ENCODE measurements around the gene EIF2A. TPM values are rescaled to one million over a fixed set of nuclear protein-coding genes. Genes with fewer than 3 reads are reported as not detected.
"Not testable (repeated sequence)": the region's sequence is repeated elsewhere in the genome, so short reads cannot be mapped to it uniquely, and the experiment has no call there.

Gene EIF2A
- total RNA-seq, 1 donor from 2014 or later = 146 TPM

GRCh38 chr3:150613034-150613433 lies 66.4 kb downstream of the EIF2A start:
- TF ChIP-seq, protein P1, sequence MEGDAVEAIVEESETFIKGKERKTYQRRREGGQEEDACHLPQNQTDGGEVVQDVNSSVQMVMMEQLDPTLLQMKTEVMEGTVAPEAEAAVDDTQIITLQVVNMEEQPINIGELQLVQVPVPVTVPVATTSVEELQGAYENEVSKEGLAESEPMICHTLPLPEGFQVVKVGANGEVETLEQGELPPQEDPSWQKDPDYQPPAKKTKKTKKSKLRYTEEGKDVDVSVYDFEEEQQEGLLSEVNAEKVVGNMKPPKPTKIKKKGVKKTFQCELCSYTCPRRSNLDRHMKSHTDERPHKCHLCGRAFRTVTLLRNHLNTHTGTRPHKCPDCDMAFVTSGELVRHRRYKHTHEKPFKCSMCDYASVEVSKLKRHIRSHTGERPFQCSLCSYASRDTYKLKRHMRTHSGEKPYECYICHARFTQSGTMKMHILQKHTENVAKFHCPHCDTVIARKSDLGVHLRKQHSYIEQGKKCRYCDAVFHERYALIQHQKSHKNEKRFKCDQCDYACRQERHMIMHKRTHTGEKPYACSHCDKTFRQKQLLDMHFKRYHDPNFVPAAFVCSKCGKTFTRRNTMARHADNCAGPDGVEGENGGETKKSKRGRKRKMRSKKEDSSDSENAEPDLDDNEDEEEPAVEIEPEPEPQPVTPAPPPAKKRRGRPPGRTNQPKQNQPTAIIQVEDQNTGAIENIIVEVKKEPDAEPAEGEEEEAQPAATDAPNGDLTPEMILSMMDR (IDR thresholded peaks at IDR 0.05) = no peak
- TF ChIP-seq POLR2A (IDR thresholded peaks at IDR 0.05) (no peak), POLR2AphosphoS5 (IDR thresholded peaks at IDR 0.05; ENCODE audit: insufficient read depth in 1 of 2, low read depth in 1 of 2) (no peak)
- peaks cover 27% of the 10 kb centered on the region for H3K4me1 ChIP-seq
- H3K36me3 ChIP-seq = peaks cover 0 to 7% of the 10 kb centered on the region in 2 donors
- H3K27ac ChIP-seq = no peak overlapping the region
- no peak overlapping the region for H3K4me3 ChIP-seq
- no peaks in the 10 kb centered on the region for H3K9me3 ChIP-seq
- intact Hi-C loops (cut with DNase I) = no loop called here
- no peaks in the 10 kb centered on the region for H3K27me3 ChIP-seq
- no peak for DNase-seq (ENCODE audit: extremely low spot score in 2 of 2)

- no peaks in the 10 kb centered on the region for H3K9me3 ChIP-seq
- H3K36me3 ChIP-seq = peaks cover 0 to 7% of the 10 kb centered on the region in 2 donors
- DNase-seq (ENCODE audit: extremely low spot score in 2 of 2) = no peak
- no peak for TF ChIP-seq POLR2A (IDR thresholded peaks at IDR 0.05)
- TF ChIP-seq, protein P1 (IDR thresholded peaks at IDR 0.05) = no peak
- TF ChIP-seq POLR2AphosphoS5 (IDR thresholded peaks at IDR 0.05; ENCODE audit: insufficient read depth in 1 of 2, low read depth in 1 of 2) = no peak
- H3K4me1 ChIP-seq = peaks cover 19% of the 10 kb centered on the region
- intact Hi-C loops (cut with DNase I) = no loop called here
- no peak overlapping the region for H3K4me3 ChIP-seq
- no peaks in the 10 kb centered on the region for H3K27me3 ChIP-seq
- no peak overlapping the region for H3K27ac ChIP-seq
These were observed 67.3 kb downstream of the EIF2A start for GRCh38 chr3:150613709-150614480.

GRCh38 chr3:150620002-150620689 lies 73.6 kb downstream of the EIF2A start:
- intact Hi-C loops (cut with DNase I) = no loop called here
- TF ChIP-seq, protein P1 (IDR thresholded peaks at IDR 0.05) = no peak
- no peak for TF ChIP-seq POLR2AphosphoS5 (IDR thresholded peaks at IDR 0.05; ENCODE audit: insufficient read depth in 1 of 2, low read depth in 1 of 2)
- TF ChIP-seq POLR2A (IDR thresholded peaks at IDR 0.05) = no peak

DNA sequence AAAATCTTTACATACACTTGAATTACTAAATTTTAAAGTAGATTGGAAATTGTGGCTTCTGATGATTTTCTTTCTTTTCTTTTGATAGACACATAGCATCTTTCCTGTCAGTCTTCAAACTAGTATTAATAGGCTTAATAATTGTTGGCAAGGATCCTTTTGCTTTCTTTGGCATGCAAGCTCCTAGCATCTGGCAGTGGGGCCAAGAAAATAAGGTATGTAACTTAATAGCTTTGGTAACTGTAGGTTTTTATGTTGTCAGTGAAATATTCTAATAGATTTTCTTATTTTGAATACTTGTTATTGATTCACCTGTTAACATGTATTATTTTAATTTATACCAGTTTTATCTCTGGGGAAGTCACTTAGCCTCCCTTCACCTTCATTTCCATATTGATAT lies 76.4 kb downstream of the EIF2A start:
- H3K4me1 ChIP-seq = peaks cover 15% of the 10 kb centered on the region
- H3K27ac ChIP-seq; intact Hi-C loops (cut with DNase I); H3K27me3 ChIP-seq; H3K4me3 ChIP-seq; DNase-seq (ENCODE audit: extremely low spot score in 2 of 2); H3K9me3 ChIP-seq: not testable (repeated sequence)
- H3K36me3 ChIP-seq = peaks cover 0 to 19% of the 10 kb centered on the region in 2 donors

More at GRCh38 chr3:150620002-150620689, 73.6 kb downstream of the EIF2A start:
- Histone ChIP-seq H3K9me3 (no peaks in the 10 kb centered on the region), H3K4me3 (no peak overlapping the region), H3K4me1 (peaks cover 15% of the 10 kb centered on the region), H3K36me3 (no peaks in the 10 kb centered on the region), H3K27ac (no peak overlapping the region), H3K27me3 (no peaks in the 10 kb centered on the region)
- DNase-seq (ENCODE audit: extremely low spot score in 2 of 2) = no peak

DNA sequence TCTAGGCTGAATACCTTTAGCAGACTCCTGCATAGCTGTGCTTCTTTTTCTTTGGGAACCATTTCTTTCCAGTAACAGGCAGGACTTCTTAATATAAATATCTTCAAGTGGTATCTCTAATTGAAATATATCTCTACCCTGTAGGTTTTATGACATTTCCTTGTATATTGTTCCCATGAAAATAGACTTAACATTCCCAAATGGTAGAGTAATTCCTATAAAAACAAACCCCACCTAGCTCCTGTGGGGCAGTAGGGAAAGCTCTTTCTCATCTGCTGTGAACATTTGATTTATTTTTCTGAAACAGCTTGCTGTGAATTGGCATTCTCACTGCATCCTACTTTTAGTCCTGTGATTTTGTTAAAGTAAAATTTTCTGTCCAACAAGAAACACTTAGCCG lies 77.4 kb downstream of the EIF2A start:
- no peaks in the 10 kb centered on the region for H3K9me3 ChIP-seq
- no peak overlapping the region for H3K27ac ChIP-seq
- no peaks in the 10 kb centered on the region for H3K27me3 ChIP-seq
- DNase-seq (ENCODE audit: extremely low spot score in 2 of 2) = no peak
- TF ChIP-seq POLR2A (IDR thresholded peaks at IDR 0.05) = no peak
- TF ChIP-seq POLR2AphosphoS5 (IDR thresholded peaks at IDR 0.05; ENCODE audit: insufficient read depth in 1 of 2, low read depth in 1 of 2) = no peak
- TF ChIP-seq, protein P1 (IDR thresholded peaks at IDR 0.05) = no peak
- H3K4me3 ChIP-seq = no peak overlapping the region
- H3K36me3 ChIP-seq = peaks cover 0 to 23% of the 10 kb centered on the region in 2 donors
- H3K4me1 ChIP-seq = peaks cover 15% of the 10 kb centered on the region
- intact Hi-C loops (cut with DNase I) = no loop called here

All from vagina (tissue), 2 donors.